ENCODE results near the gene TOE1. TPM values are rescaled to one million over a fixed set of nuclear protein-coding genes. Genes with fewer than 3 reads are reported as not detected.
A peak's percentile ranks its signal among the peaks of the same experiment; 100 is the strongest.
"Not testable (repeated sequence)": the region's sequence is repeated elsewhere in the genome, so short reads cannot be mapped to it uniquely, and the experiment has no call there.

TOE1 gene
- total RNA-seq, 1 experiment from 2014 or later: 31.2 TPM

- Mint-ChIP-seq H3K9me3 (no peaks in the 10 kb centered on the region), H3K27me3 (ENCODE audit: low read depth) (no peaks in the 10 kb centered on the region), H3K27ac (peak overlapping the region; percentile 13 to 84 (median 78); a peak in 5 of 7 replicates), H3K4me3 (peak overlapping the region in 1 of 2 experiments; percentile 62; a peak in 1 of 5 replicates), H3K36me3 (ENCODE audit: insufficient read depth in 1 of 3, low read depth in 3 of 3) (no peaks in the 10 kb centered on the region), H3K4me1 (peaks cover 23 to 28% of the 10 kb centered on the region in 2 experiments)
- DNase-seq: no peak
- Histone ChIP-seq H3K4me1 (ENCODE audit: insufficient read depth, low read length) (peaks cover 6% of the 10 kb centered on the region; the same call in 1 of the 2 replicates), H4K8ac (replicated peaks; ENCODE audit: insufficient read length, low read depth, low read length) (no peak overlapping the region), H3K18ac (ENCODE audit: insufficient read length, low read depth, low read length) (no peak overlapping the region), H4K91ac (ENCODE audit: insufficient read length, low read depth, low read length) (no peak overlapping the region), H3K56ac (ENCODE audit: insufficient read length, low read depth, low read length) (no peak overlapping the region), H2BK15ac (ENCODE audit: low read depth, low read length) (no peak overlapping the region), H3K4me2 (ENCODE audit: insufficient read depth, insufficient read length, low read length) (peak overlapping the region; percentile 55), H3T11ph (ENCODE audit: low read length) (no peak overlapping the region), H2AFZ (ENCODE audit: low read length) (no peak overlapping the region), H3K27ac (ENCODE audit: insufficient read length, low read depth, low read length) (peak overlapping the region; percentile 64), H3K14ac (ENCODE audit: insufficient read depth, low read length) (no peak overlapping the region), H3K4ac (ENCODE audit: low read depth, low read length) (no peak overlapping the region), H4K5ac (ENCODE audit: insufficient read length, low read depth, low read length) (no peak overlapping the region), H4K20me1 (ENCODE audit: control insufficient read depth, insufficient read depth, insufficient read length) (no peaks in the 10 kb centered on the region), H2BK12ac (ENCODE audit: insufficient read length, low read depth, low read length) (no peak overlapping the region), H2AK5ac (ENCODE audit: insufficient read length, low read length) (no peak overlapping the region), H3K79me2 (ENCODE audit: insufficient read depth, low read length) (no peaks in the 10 kb centered on the region), H3K23me2 (ENCODE audit: insufficient read length, low read depth, low read length, poor library complexity, severe bottlenecking) (no peaks in the 10 kb centered on the region), H2BK5ac (ENCODE audit: insufficient read length, low read length) (no peak overlapping the region), H2BK120ac (ENCODE audit: low read depth, low read length, poor library complexity, severe bottlenecking) (no peak overlapping the region), H3K23ac (ENCODE audit: insufficient read length, low read depth, low read length) (no peak overlapping the region), H3K9ac (ENCODE audit: extremely low read depth, insufficient read length, low read length) (no peak overlapping the region), H3K9me3 (ENCODE audit: control insufficient read depth, low read depth, low read length) (no peaks in the 10 kb centered on the region), H2BK20ac (ENCODE audit: low read depth, low read length, poor library complexity, severe bottlenecking) (no peak overlapping the region), H3K79me1 (ENCODE audit: insufficient read depth, low read depth, low read length, poor library complexity, severe bottlenecking) (no peaks in the 10 kb centered on the region), H3K27me3 (ENCODE audit: insufficient read depth, low read length) (no peaks in the 10 kb centered on the region)
- TF ChIP-seq CTCF (conservative IDR thresholded peaks at IDR 0.05): peak; percentile 81
- no CpG with 5 or more reads among the region's 7 CpGs for WGBS (ENCODE audit: extremely low coverage, insufficient read length, low lambda C conversion rate)
These were observed 20.0 kb downstream of the TOE1 start for GRCh38 chr1:45359882-45360513.

- WGBS (ENCODE audit: extremely low coverage, insufficient read length, low lambda C conversion rate): no CpG with 5 or more reads among the region's 7 CpGs
These were observed 21.0 kb downstream of the TOE1 start for GRCh38 chr1:45360981-45361380.

More at GRCh38 chr1:45360981-45361380, 21.0 kb downstream of the TOE1 start:
- H3K9me3 Mint-ChIP-seq; H4K8ac ChIP-seq (replicated peaks; ENCODE audit: insufficient read length, low read depth, low read length); H3K18ac ChIP-seq (ENCODE audit: insufficient read length, low read depth, low read length); H3K9ac ChIP-seq (ENCODE audit: extremely low read depth, insufficient read length, low read length); H3K4ac ChIP-seq (ENCODE audit: low read depth, low read length); H4K5ac ChIP-seq (ENCODE audit: insufficient read length, low read depth, low read length); H3K4me1 ChIP-seq (ENCODE audit: insufficient read depth, low read length); H3K27me3 ChIP-seq (ENCODE audit: insufficient read depth, low read length); H3K27me3 Mint-ChIP-seq (ENCODE audit: low read depth); H2BK12ac ChIP-seq (ENCODE audit: insufficient read length, low read depth, low read length); H2AFZ ChIP-seq (ENCODE audit: low read length); H2BK20ac ChIP-seq (ENCODE audit: low read depth, low read length, poor library complexity, severe bottlenecking); H3K9me3 ChIP-seq (ENCODE audit: control insufficient read depth, low read depth, low read length); H3K23ac ChIP-seq (ENCODE audit: insufficient read length, low read depth, low read length); H3K14ac ChIP-seq (ENCODE audit: insufficient read depth, low read length); H3K23me2 ChIP-seq (ENCODE audit: insufficient read length, low read depth, low read length, poor library complexity, severe bottlenecking); DNase-seq; H3K79me2 ChIP-seq (ENCODE audit: insufficient read depth, low read length); H3K56ac ChIP-seq (ENCODE audit: insufficient read length, low read depth, low read length); H2AK5ac ChIP-seq (ENCODE audit: insufficient read length, low read length); H4K20me1 ChIP-seq (ENCODE audit: control insufficient read depth, insufficient read depth, insufficient read length); H4K91ac ChIP-seq (ENCODE audit: insufficient read length, low read depth, low read length); H2BK15ac ChIP-seq (ENCODE audit: low read depth, low read length); H3K36me3 Mint-ChIP-seq (ENCODE audit: insufficient read depth in 1 of 3, low read depth in 3 of 3); H3K79me1 ChIP-seq (ENCODE audit: insufficient read depth, low read depth, low read length, poor library complexity, severe bottlenecking); H3K27ac ChIP-seq (ENCODE audit: insufficient read length, low read depth, low read length); H2BK120ac ChIP-seq (ENCODE audit: low read depth, low read length, poor library complexity, severe bottlenecking); H2BK5ac ChIP-seq (ENCODE audit: insufficient read length, low read length); H3T11ph ChIP-seq (ENCODE audit: low read length): not testable (repeated sequence)
- peak overlapping the region; percentile 35 to 62 for H3K4me3 Mint-ChIP-seq
- peak overlapping the region; percentile 28 to 84 (median 78); a peak in 5 of 7 replicates for H3K27ac Mint-ChIP-seq
- peak overlapping the region; percentile 55 for H3K4me2 ChIP-seq (ENCODE audit: insufficient read depth, insufficient read length, low read length)
- H3K4me1 Mint-ChIP-seq: peaks cover 24 to 29% of the 10 kb centered on the region in 2 experiments
